WTC11 (cell line): Measurements from ENCODE around the gene SLCO2A1.

Source experiments
- ELF4 ChIP-seq: sonication (generic); formaldehyde crosslinking; IDR thresholded peaks from 2 replicates; pipeline ENCODE4 v1.8.1; 2022; ENCODE audit warnings: low read depth, mild to moderate bottlenecking, moderate library complexity, missing genetic modification reagents
- TCF7 ChIP-seq: sonication (generic); formaldehyde crosslinking; IDR thresholded peaks from 2 replicates; pipeline ENCODE4 v1.8.0; 2022; ENCODE audit warnings: mild to moderate bottlenecking, low read depth, missing genetic modification reagents, moderate library complexity

DNA sequence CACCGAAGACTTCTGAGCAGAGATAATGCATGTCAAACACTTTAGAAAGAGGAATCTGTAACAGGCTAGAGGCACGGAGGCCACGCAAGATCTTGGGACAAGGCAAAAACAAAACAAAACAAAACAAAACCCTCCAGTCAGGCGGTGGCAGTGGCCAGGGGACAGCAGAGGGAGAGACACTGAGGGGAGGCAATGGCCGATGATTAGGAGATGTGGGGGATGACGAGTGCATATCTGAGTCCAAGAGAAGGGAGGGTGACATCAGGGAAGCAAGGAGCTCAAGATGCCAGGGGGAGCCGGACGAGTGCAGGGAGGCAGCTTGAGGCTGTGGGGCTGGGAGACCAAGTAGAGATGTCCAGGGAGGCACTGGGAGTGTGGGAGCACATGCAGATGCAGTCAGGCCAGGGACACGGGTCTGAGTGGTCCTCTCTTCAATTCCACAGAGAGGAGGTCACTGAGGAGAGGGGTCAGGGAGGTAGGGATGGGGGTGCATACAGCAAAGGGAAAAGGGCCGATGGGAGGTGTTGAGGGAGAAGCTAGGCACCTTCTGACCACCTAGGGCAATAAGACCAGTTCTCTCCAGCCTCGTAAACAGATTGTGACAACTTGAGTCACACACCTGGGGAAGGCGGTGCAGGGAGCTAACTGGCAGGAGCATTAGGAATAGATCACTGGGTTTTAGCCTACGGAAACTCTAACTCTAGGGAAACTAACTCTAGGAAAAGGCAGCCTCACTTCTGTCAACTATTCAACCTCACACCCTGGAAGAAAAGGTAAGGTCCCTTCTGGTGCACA is 29.6 kb downstream of the SLCO2A1 start:
- TF ChIP-seq TCF7 (CRISPR knock-in tag), result no peak
- TF ChIP-seq ELF4 (CRISPR knock-in tag), result no peak
